PFSK-1 (cell line): ENCODE data around the gene KAZN.

ENCODE experiments used
- POLR2AphosphoS5 ChIP-seq: IDR thresholded peaks from 2 replicates; pipeline ENCODE4 v1.6.1; 2012; ENCODE audit warnings: low read depth, mild to moderate bottlenecking, control low read depth, low read length, moderate library complexity
- SIN3A ChIP-seq: IDR thresholded peaks from 2 replicates; pipeline ENCODE4 v1.6.1; 2012; ENCODE audit warnings: mild to moderate bottlenecking, low read length, moderate library complexity, borderline replicate concordance; ENCODE audit not compliant: insufficient read depth
- TAF1 ChIP-seq: IDR thresholded peaks from 2 replicates; pipeline ENCODE4 v1.6.1; 2012; ENCODE audit warnings: low read length, control low read depth, borderline replicate concordance; ENCODE audit not compliant: insufficient read depth

DNA sequence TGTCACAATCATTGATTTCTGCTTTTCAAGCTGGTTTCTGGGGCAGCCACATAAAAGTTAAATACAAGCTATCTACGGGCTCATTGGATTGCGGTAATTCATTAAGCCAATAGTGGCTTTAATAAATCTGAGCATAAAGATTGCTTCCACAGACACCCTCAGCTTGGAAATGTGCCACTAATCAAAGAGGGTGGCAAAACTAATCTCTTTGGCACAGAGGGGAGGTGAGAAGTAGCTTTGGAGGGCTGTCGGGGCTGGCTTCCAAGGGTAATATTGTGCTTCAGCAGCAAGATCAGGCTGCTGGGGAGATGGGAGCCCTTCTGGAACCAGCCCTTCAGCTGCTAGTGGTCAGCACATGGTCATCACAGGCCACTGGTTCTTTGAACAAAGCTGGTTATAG, 21.2 kb upstream of the KAZN start:
- no peak for TF ChIP-seq SIN3A
- no peak for TF ChIP-seq POLR2AphosphoS5
- no peak for TF ChIP-seq TAF1
